Activated T-helper 1 cell treated with anti-CD3 and anti-CD28 coated beads, Interleukin-12 subunit alpha, Interleukin-12 subunit beta, Interleukin-2, Interleukin-4 antibody, amounts not matched to agents 30 ng/mL and 10 ng/mL and 1 ng/mL, durations not matched to agents 14 hours and 24 hours and 36 hours (primary cell): ENCODE data around the gene TBXAS1. TPM values are rescaled to one million over a fixed set of nuclear protein-coding genes. Genes with fewer than 3 reads are reported as not detected.

ENCODE experiments used
- DNase-seq: peaks from one replicate; pipeline ENCODE4 v3.0.0; 2021; ENCODE audit warnings: low spot score
- H3K27ac Mint-ChIP-seq: one replicate; pipeline ENCODE4 v1.8.0; 2021; ENCODE audit warnings: mild to moderate bottlenecking, mixed read lengths
- H3K27me3 Mint-ChIP-seq: one replicate; pipeline ENCODE4 v1.8.0; 2022; ENCODE audit warnings: mild to moderate bottlenecking, moderate library complexity, mixed read lengths; ENCODE audit not compliant: insufficient read depth
- H3K36me3 Mint-ChIP-seq: one replicate; pipeline ENCODE4 v1.8.0; 2021; ENCODE audit warnings: low read depth, mixed read lengths
- H3K4me1 Mint-ChIP-seq: one replicate; pipeline ENCODE4 v1.8.0; 2021; ENCODE audit warnings: low read depth, mixed read lengths
- H3K4me3 Mint-ChIP-seq: one replicate; pipeline ENCODE4 v1.8.0; 2021; ENCODE audit warnings: mild to moderate bottlenecking, moderate library complexity, mixed read lengths
- H3K9me3 Mint-ChIP-seq: one replicate; pipeline ENCODE4 v1.8.0; 2021; ENCODE audit warnings: mixed read lengths
- intact Hi-C: fragments of 100-400 bp; cut with micrococcal nuclease; formaldehyde crosslinking; loops from one replicate; pipeline ENCODE4 v1.15.1; 2024
- total RNA-seq: library from RNA; stranded (reverse); gene quantifications from 2 replicates; pipeline ENCODE4 v1.2.3, GENCODE V29; 2022

Gene TBXAS1
- total RNA-seq, 1 donor from 2014 or later, result 2.4 TPM

DNA sequence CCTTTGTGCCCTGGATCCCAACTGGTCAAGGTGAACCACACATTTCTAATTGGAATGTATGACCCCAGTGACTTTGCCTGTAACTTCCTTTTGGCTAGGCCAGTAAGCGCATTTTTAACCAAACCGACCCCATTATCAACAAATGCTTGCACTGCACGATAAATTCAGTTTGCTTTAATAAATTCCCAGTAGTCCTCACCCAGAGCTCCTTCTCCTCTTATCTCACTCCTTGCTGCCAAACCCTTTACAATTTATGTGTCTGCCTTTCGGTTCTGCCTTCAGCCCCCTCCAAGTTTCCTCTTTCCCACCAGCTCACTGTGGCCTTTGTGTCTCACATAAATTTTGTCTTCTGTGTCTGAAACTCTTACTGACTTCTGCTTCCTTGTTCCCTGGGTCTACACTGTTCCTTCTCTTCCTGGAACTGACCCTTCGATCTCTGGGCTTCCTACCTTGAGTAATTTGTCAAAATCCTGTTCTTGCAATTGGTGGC is 59.0 kb downstream of the TBXAS1 start:
- H3K9me3 Mint-ChIP-seq, result no peaks in the 10 kb centered on the region
- peaks cover 5% of the 10 kb centered on the region for H3K27me3 Mint-ChIP-seq
- DNase-seq, result no peak
- H3K4me3 Mint-ChIP-seq, result no peak overlapping the region
- intact Hi-C loops, result no loop called here
- H3K4me1 Mint-ChIP-seq, result peaks cover 6% of the 10 kb centered on the region
- H3K27ac Mint-ChIP-seq, result no peak overlapping the region
- no peaks in the 10 kb centered on the region for H3K36me3 Mint-ChIP-seq

DNA sequence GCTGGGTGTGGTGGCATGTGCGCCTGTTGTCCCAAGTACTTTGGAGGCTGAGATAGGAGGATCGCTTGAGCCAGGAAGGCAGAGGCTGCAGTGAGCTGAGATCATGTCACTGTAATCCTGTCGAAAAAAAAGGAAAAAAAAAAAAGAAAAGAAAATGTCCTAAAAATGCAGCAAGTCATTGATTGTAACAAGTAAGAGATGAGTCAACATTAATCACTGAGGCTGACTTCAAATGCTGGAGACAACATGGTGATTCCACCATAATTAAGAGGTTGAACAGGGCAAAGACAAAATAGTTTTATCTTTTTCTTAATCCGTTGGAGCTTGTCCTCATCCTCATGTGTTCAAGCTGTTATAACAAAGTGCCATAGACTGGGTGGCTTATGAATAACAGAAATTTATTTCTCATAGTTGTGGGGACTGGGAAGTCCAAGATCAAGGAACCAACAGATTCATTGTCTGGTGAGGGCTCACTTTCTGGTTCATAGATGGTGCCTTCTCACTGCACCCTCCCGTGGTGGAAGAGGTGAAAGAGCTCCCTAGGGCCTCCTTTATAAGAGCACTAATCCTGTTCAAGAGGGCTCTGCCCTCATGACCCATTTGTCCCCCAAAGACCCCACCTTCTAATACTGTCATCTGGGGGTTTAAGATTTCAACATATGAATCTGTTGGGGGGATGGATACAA is 60.3 kb downstream of the TBXAS1 start:
- H3K27ac Mint-ChIP-seq, result no peak overlapping the region
- no peak overlapping the region for H3K4me3 Mint-ChIP-seq
- peaks cover 4% of the 10 kb centered on the region for H3K27me3 Mint-ChIP-seq
- intact Hi-C loops, result no loop called here
- no peaks in the 10 kb centered on the region for H3K9me3 Mint-ChIP-seq
- no peak for DNase-seq
- H3K36me3 Mint-ChIP-seq, result no peaks in the 10 kb centered on the region
- H3K4me1 Mint-ChIP-seq, result peaks cover 6% of the 10 kb centered on the region

DNA sequence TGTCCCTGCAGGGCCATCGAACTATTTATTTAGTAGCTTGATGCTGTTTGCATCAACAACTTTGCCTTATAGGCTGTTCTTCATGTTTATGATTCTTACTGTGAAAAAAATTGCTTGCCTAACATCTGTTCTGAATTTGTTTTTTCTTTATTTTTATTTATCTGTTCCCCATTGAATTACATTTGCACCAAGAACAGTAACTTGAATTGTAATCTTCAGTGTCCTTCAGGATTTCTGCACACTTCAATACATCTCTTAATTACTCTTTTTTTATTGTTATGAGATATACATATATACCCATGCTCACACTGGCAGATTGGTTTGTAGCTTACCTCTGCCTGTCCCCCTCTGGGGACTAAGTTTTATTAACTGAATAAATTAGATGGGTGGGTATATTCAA is 64.4 kb downstream of the TBXAS1 start:
- Mint-ChIP-seq H3K36me3 (no peaks in the 10 kb centered on the region), H3K4me1 (no peaks in the 10 kb centered on the region), H3K4me3 (no peak overlapping the region), H3K9me3 (no peaks in the 10 kb centered on the region), H3K27ac (no peak overlapping the region), H3K27me3 (peaks cover 4% of the 10 kb centered on the region)
- intact Hi-C loops, result no loop called here
- DNase-seq, result no peak

DNA sequence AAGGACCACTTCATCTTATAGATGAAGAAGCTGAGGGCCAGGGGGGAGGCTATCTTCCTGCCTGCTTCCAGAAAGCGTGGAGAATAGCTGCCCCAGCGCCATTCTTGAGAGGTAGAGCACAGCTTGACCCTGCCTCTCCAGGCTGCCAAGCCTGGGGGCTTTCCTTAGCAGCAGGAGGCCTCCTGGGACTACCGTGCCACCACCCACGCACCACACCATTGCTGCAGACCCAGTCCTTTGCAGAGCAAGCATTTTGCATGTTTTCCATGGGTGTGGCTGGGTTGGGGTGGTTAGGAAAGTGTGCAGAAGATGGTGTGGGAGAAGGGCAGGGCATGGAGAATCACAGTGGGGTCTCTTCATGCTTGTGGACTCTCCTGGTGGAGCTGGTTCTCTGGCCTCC is 64.9 kb downstream of the TBXAS1 start:
- DNase-seq, result no peak

DNA sequence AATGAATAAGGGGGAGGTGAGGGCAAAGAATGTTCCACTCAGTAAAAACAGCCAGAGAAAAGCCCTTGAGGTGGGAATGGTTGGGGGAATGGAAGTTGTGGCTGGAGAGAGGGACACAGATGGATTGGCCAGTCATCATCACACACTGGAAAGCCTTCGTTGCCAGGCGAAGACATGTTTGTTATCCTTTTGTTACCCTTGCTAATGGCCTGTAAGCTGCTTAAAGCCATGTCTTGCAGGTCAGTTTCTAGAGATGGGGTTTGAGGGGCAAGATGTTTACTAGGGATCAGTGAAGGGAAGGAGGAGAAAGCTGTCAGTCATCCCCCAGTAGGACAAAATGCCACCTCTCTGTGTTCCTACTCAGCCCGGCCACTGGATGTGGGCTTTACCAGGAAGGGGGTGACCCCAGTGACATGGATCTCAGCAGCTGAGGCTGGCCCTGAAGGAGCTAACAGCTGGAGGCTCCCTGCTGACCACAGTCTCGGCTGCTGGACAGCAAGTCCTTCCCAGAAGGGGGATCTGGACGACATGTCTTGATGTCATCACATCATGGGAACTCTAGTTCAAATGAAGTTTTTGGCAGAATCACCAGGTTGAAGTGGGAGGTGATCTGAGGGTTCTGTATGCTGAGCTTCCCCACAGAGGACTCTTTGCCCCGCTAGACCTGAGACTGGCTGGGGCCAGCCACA is 66.2 kb downstream of the TBXAS1 start:
- Mint-ChIP-seq H3K4me1 (no peaks in the 10 kb centered on the region), H3K9me3 (no peaks in the 10 kb centered on the region), H3K4me3 (no peak overlapping the region), H3K36me3 (no peaks in the 10 kb centered on the region), H3K27me3 (peaks cover 6% of the 10 kb centered on the region), H3K27ac (no peak overlapping the region)
- DNase-seq, result no peak
- intact Hi-C loops, result no loop called here

More for the DNA sequence above, 64.9 kb downstream of the TBXAS1 start:
- no peaks in the 10 kb centered on the region for H3K36me3 Mint-ChIP-seq
- H3K27me3 Mint-ChIP-seq, result peaks cover 4% of the 10 kb centered on the region
- H3K9me3 Mint-ChIP-seq, result no peaks in the 10 kb centered on the region
- H3K4me3 Mint-ChIP-seq, result no peak overlapping the region
- no peak overlapping the region for H3K27ac Mint-ChIP-seq
- no peaks in the 10 kb centered on the region for H3K4me1 Mint-ChIP-seq
- intact Hi-C loops, result no loop called here

DNA sequence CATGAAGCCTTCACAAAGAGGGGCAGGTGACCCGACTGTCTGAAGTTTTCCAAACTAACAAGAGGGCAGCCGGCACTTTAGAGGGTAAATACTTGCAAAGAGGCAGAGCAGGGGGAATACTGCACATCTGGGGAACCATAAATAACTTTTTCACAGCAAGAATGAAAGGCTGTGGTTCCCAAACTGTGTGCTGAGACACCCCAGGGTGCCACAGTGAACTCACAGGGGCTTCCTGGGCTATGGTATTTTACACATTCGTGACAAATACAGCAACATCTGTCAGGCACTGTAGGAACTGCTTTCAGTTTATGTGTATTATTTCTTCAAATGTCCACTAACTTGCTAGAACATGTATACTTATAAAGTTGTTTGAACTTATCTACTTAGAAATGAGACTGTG is 67.2 kb downstream of the TBXAS1 start:
- Mint-ChIP-seq H3K27me3 (peaks cover 8% of the 10 kb centered on the region), H3K36me3 (no peaks in the 10 kb centered on the region), H3K27ac (no peak overlapping the region), H3K9me3 (no peaks in the 10 kb centered on the region), H3K4me1 (no peaks in the 10 kb centered on the region), H3K4me3 (no peak overlapping the region)
- intact Hi-C loops, result no loop called here
- DNase-seq, result no peak

DNA sequence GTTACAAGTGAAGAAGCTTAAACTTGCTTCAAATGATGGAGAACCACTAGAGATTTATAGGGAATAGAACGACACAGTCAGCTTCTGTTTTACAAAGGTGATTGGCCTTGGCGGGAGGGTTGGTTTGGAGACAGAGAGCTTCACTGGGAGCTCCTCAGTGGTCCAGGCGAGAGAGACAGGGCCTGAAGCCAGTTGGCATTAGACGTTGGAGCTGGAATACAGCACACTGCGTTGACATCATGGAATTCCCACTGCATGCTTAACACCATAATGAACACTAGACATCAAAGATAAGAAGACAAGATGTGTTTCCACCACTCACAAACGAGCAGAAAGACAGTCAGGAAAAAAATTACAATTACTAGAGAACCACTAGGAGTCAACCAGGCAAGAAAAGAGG is 67.8 kb downstream of the TBXAS1 start:
- Mint-ChIP-seq H3K4me1 (no peaks in the 10 kb centered on the region), H3K36me3 (no peaks in the 10 kb centered on the region), H3K4me3 (no peak overlapping the region), H3K27ac (no peak overlapping the region), H3K9me3 (no peaks in the 10 kb centered on the region), H3K27me3 (peaks cover 8% of the 10 kb centered on the region)
- no peak for DNase-seq
- intact Hi-C loops, result no loop called here

DNA sequence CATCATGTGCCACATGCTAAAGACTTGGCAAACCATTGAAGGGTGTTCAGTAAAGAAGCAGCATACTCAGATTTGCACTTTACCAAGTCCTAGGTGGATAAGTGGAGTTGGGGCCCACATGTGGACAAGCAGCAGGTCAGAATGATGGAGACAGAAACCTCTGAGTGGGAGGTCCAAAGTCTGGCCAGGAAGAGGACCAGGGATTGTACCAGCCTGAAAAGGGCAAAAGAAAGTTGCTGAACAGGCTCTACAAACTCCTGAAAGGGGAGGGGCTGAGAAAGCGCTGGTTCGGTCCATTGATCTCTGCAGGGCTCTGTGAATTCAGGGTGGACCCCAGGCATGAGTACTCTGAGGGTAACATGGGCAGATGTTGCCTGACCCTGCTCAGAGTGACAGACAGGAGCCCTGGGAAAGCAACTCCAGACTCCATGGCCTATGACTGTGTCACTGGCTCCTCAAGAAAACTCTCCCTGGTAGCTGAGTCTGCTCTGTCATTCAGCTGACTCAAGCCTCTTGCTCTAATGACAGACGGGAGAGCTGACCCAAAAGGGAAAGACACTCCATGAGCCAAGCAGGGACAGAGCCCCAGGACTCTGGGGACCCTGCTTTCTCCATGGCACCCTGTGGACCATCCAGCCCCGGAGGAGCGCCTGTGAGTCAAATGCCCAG is 68.5 kb downstream of the TBXAS1 start:
- peaks cover 6% of the 10 kb centered on the region for H3K27me3 Mint-ChIP-seq
- H3K9me3 Mint-ChIP-seq, result no peaks in the 10 kb centered on the region
- intact Hi-C loops, result no loop called here
- no peaks in the 10 kb centered on the region for H3K36me3 Mint-ChIP-seq
- no peak for DNase-seq
- H3K4me1 Mint-ChIP-seq, result no peaks in the 10 kb centered on the region
- no peak overlapping the region for H3K4me3 Mint-ChIP-seq
- no peak overlapping the region for H3K27ac Mint-ChIP-seq

DNA sequence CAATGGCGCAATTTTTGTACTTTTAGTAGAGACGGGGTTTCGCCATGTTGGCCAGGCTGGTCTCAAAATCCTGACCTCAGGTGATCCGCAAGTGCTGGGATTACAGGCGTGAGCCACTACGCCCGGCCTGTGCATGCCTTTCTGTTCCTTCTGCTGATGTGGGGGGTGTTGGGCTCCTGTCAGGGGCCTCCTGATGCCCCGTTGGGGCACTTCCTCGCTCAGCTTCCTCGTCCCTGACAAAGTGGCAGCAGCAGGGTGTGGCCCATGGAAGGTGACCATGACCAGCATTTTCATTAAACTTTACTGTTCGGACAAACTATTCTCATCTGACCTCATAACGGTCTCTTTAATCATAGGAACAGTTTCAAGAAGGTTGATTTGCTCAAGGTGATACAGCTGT is 69.4 kb downstream of the TBXAS1 start:
- Mint-ChIP-seq H3K27ac (no peak overlapping the region), H3K4me3 (no peak overlapping the region), H3K27me3 (peaks cover 5% of the 10 kb centered on the region), H3K9me3 (peaks cover 8% of the 10 kb centered on the region), H3K36me3 (no peaks in the 10 kb centered on the region), H3K4me1 (no peaks in the 10 kb centered on the region)
- DNase-seq, result no peak
- intact Hi-C loops, result no loop called here

DNA sequence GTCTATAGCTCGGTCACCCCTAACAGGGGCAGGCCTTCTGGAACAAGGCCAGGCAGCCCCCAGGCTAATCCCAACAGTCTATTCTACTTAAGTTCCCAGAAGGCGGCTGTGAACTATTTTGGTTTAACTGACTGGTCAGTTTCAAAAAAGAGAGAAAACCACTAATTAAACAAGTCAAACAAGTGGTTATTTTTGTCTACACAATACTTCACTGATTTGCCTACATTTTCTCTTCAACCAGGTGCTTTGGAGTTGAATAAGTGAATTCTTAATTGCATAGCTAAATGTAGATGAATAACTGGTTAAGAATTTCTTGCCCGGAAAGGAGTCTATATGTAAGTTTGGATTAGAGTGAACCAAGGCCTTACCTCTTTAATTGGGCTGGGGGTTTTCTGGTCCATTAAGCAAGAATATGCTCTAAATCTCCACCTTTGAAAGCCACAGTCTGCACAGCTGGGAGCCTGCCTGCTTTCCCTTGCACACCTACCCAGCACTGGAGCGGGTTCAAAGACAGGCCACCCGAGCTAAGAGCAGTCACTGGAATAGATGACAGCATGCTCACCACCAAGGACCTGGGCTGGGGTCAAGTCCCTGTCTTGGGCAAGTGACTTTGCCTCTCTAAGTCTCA is 70.4 kb downstream of the TBXAS1 start:
- peaks cover 8% of the 10 kb centered on the region for H3K27me3 Mint-ChIP-seq
- H3K4me1 Mint-ChIP-seq, result no peaks in the 10 kb centered on the region

DNA sequence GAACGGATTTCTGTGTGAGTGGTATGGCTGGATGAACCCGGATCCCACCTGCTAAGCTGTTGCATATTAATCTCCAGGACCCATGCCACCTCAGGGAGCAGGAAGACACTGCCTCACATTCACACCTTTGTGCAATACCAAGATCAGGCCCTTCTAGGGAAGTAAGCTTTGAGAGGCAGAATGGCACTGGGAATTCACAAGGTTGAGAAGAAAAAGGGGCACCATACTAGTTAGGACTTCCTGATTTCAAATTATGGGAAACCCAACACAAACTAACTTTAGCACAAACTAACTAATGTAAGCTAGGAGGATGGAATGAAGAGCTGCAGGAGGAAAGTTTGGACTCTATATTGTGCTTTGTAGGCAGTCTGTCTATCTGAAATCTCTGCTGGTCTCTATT is 71.3 kb downstream of the TBXAS1 start:
- H3K4me1 Mint-ChIP-seq, result no peaks in the 10 kb centered on the region
- H3K27me3 Mint-ChIP-seq, result peaks cover 12% of the 10 kb centered on the region
- H3K27ac Mint-ChIP-seq, result no peak overlapping the region
- no peak for DNase-seq
- no peaks in the 10 kb centered on the region for H3K36me3 Mint-ChIP-seq
- H3K9me3 Mint-ChIP-seq, result peaks cover 18% of the 10 kb centered on the region
- intact Hi-C loops, result no loop called here
- no peak overlapping the region for H3K4me3 Mint-ChIP-seq

More for the DNA sequence above, 70.4 kb downstream of the TBXAS1 start:
- H3K36me3 Mint-ChIP-seq, result no peaks in the 10 kb centered on the region
- H3K27ac Mint-ChIP-seq, result no peak overlapping the region
- H3K9me3 Mint-ChIP-seq, result peaks cover 16% of the 10 kb centered on the region
- no peak overlapping the region for H3K4me3 Mint-ChIP-seq
- intact Hi-C loops, result no loop called here
- no peak for DNase-seq

DNA sequence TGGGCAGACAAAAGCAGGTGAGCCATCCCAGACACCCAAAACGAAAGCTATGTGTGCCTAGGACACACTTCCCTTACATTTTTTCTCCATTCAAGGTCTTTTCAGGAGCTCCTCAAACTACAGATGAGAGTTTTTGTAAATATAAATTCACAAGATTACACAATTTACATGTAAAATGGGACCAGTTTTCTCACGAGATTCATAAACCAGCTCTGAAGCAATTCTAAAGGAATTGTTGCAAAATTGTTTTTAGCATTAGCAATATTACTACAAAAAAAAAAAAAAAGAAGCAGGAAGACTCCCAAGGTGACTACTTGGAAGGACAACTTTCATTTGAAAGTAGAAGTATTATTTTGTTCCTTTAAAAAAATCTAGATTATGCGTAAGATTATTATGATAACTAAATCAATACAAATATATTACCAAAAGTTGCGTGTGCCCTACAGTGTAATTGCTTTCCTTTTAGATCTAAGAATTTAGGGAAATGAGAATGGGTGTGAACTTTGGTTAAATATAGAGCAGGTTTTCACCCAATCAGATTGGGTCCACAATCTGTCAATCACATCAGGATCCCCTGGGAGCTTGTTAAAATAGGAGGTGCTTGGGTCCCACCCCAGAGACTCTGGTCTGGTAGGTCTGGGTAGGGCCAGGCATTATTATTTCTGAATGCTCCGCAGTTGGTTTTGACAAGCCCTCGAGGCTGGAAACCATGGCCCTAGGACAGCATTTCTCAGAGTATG is 72.2 kb downstream of the TBXAS1 start:
- Mint-ChIP-seq H3K27me3 (peaks cover 14% of the 10 kb centered on the region), H3K9me3 (peaks cover 18% of the 10 kb centered on the region), H3K4me1 (no peaks in the 10 kb centered on the region), H3K27ac (no peak overlapping the region), H3K36me3 (no peaks in the 10 kb centered on the region), H3K4me3 (no peak overlapping the region)
- intact Hi-C loops, result no loop called here
- no peak for DNase-seq
